Fibroblast of skin of left biceps (primary cell): ENCODE results near the gene STOML2.
"Not testable (repeated sequence)": the region's sequence is repeated elsewhere in the genome, so short reads cannot be mapped to it uniquely, and the experiment has no call there.

Experiments used
- DNase-seq, 2 experiments: peaks; one replicate each; pipeline ENCODE4 v3.0.0-alpha.2; 2013; ENCODE audit warnings: low read depth in 2 of 2

STOML2 gene, protein sequence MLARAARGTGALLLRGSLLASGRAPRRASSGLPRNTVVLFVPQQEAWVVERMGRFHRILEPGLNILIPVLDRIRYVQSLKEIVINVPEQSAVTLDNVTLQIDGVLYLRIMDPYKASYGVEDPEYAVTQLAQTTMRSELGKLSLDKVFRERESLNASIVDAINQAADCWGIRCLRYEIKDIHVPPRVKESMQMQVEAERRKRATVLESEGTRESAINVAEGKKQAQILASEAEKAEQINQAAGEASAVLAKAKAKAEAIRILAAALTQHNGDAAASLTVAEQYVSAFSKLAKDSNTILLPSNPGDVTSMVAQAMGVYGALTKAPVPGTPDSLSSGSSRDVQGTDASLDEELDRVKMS

DNA sequence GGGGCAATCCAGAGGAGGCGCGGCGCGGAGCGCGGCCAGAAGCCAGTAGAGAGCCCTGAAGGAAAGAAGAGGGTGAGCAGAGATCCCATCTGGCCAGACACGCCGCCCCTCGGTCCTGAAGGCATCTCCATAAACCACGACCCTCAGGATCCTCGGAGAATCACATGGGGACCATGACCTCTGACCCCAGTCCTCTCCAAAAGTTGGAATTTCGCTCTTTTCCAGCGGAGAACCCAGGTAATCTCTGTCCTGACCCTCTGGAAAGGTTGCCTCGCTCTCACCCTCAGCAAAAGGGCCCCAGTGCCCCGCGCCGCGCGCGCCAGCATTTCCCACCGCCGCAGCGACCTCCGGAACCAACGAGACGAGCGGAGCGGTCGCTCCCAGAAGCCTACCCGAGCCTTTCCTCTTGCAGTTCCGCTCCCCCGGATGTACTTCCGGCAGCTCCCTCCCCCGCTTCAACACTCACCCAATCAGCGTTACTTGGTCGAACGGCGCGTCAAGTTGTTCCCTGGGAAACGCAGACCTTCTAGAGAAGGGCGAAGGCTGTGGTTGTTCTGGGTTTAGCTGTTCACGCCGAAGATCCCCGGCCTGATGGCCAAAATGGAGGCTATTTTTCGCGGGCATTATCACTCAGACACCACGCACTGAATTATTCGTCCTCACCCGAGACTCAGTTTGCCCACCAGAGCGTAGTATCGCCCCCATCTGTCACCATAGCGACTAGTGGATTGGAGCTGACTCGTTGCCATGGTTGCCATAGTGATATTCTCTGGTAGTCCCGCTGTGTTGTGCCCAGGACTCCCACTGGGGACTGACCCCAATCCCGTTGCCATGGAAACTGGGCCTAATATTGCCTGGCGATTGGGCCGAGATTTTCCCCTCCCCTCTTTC, at the start of gene STOML2:
Gene STOML2 (minus strand): TSS at position 363 of the 891 bp plus-strand sequence. CDS start 37 bp downstream, at position 326.
- DNase-seq: peak; percentile 74 to 81

- not testable (repeated sequence) for DNase-seq
Observed at GRCh38 chr9:35147941-35148563, 45.1 kb upstream of the STOML2 start.

DNA sequence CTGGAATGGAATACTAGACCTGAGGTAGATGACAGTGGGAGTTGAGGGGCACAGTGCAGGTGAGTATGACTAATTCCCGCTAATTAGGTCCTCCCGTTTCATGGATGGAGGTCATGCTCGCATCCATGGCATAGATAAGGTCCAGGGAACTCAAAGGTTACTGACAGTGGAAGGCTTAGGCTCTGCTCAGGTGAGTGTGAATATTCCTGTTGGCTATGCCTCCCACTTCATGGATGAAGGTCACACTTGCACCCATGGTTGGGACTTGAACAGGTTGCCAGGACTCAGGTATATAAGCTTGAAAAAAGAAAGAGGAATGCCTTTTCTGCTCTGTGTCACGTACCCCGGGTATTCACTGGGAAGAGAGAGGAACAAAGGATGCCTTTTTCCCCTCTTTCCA, 39.1 kb upstream of the STOML2 start:
- DNase-seq: no peak

- no peak for DNase-seq
Observed at GRCh38 chr9:35140093-35140492, 37.2 kb upstream of the STOML2 start.

- DNase-seq: no peak
Observed at GRCh38 chr9:35136866-35137265, 33.9 kb upstream of the STOML2 start.

- DNase-seq: no peak
Observed at GRCh38 chr9:35135988-35136387, 33.1 kb upstream of the STOML2 start.

DNA sequence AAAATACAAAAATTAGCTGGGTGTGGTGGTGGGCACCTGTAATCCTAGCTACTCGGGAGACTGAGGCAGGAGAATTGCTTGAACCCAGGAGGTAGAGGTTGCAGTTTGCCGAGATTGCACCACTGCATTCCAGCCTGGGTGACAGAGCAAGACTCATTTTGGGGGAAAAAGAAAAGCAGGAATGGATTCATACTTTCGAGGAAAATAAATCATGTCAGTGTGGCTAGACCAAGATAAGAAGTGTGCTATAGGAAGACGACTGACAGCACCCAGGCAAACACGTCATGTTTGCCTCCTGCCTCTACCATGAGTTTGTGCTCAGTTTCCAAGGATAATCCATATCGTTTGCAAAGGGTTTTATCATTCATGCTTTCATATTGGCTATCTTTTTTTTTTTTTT, 32.0 kb upstream of the STOML2 start:
- DNase-seq: no peak

GRCh38 chr9:35116898-35117551, 14.1 kb upstream of the STOML2 start:
- DNase-seq: peak; percentile 84

GRCh38 chr9:35116539-35116897, 13.6 kb upstream of the STOML2 start:
- DNase-seq: no peak

DNA sequence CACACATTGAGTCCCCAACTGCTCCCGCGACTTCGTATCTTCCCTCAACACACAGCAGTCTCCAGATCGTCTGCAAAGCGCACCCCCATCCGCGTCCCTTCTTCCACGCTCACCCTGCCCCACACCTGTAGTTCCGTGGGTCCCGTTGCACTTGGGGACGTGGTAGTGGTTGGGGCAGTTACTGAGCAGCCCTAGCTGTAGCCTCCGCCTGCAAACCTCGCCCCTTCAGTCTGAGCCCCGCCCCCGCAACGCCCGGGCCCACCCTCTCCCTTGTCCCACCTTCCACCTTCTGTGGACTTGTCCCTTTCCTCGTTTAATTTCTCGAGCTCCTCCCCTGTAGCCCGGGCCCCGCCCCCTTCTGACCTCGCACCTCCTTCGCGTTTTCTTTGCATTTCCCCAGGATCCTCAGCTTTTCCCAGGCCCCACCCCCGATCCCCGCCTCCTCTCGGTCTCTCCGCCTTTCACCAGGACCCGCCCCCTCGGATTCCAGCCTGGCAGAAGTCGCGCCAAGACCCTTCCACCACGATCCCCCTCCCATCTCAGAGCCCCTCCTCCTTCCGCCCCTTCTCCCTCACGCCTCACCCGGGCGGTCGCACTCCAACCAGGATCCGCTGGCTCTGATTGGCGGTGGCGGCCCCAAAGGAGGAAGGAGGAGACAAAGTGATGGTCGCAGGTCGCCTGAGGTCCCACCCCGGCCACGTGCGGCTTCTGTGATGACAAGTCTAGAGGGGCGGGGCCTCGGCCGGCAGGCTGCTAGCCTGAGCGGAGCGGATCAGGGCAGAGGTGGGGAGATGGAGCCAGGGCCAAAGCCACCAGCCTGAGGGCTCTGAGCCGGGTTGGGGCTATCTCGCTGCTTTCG, 13.0 kb upstream of the STOML2 start, which contains the start of gene ATOSB:
Gene ATOSB (minus strand): TSS at position 183 of the 859 bp plus-strand sequence. CDS start 7,588 bp downstream, outside the sequence.
- DNase-seq: peak; percentile 91 to 93

- DNase-seq: no peak
Observed at GRCh38 chr9:35114840-35115628, 12.1 kb upstream of the STOML2 start.

DNA sequence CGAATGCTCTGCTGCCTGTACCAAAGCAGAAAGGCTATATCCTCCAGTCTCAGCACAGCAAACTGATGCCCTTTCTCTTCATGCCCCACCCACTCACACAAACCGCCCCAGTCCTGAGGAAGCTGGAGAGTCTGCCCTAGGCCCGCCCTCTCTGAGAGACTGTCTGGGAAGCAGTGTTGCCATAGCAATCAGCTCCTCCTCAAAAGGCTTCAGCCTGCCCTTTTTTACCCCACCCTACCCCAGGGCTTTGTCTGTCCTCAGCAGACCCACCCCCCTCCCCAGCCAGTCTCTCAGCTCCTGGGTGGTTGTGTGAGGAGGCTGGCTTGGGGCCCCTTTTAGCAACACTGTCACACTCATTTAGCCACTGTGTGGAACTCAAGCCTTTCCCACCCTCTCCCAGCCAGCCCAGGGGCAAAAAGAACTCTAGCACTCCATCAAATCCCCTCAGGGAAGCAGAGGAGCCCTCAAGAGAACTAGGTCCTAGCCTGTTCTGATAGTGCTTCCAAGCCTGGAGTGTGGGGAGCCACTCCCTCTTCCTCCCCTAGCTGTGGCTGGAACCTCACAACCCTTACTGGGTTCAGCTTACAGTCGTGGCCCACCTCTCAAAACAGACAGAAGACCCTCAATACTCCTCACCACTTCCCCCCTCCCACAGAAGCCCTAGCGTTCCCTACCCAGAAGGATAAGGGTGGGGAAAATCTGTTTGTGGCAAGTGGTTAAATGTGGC, 11.3 kb upstream of the STOML2 start:
- DNase-seq: peak; percentile 88

DNA sequence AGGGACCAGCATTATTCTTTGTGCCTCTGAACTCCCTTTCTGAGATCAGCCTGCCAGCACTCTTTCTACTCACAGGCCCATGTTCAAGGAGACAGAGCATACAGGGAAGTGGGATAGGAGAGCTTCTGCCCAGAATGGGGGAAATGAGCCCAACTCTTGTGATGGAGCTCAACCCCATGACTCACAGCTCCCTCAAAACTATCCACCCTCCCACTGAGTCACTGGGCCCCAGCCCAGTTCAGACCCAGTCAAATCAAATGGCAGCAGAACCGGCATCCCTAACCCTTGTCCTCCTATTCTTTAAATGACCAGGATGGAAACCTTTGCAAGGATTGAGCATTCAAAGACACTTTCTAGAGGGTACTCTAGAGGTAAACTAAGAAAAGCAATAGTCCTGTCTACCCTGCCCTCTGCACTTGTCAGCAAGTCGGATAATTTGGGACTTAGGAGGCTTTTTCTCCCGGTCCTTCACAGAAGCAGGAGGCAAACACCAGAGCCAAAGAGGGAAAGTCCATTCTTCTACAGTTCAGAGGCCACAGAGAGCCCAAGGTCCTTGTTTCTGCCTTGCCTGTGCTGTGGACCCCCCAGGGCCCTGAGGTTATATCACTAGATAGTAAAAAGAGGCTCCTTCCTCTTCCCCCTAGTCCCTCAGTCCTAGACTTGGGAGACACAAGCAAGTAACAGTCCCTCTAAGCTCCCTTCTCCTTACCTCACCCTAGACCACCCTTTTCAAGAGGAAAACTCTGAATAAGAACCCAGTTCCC, 9.5 kb upstream of the STOML2 start:
- DNase-seq: no peak

GRCh38 chr9:35111001-35111933, 8.3 kb upstream of the STOML2 start:
- DNase-seq: peak; percentile 96

DNA sequence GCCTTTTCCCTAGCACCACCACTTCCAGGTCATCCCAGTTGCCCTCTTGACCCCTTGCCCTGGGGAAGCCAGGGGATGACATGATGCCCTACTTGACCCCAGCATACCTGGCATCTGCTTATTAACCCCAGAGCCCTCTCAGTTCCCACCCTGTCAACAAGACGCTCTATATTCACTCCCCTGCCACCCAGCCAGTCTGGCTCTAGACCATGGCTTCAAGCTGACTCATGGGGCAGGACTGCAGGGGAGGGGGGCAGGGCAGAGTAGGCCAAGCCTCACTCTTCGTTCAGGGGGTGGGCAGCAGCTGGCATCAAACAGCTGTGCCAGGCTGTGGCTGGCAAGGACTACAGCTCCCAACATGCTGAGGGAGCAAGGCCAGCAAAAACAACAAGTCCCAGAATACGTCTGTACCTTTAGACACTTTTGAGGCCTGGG, 7.4 kb upstream of the STOML2 start:
- DNase-seq: no peak

- DNase-seq: no peak
Observed at GRCh38 chr9:35108946-35109575, 6.1 kb upstream of the STOML2 start.

DNA sequence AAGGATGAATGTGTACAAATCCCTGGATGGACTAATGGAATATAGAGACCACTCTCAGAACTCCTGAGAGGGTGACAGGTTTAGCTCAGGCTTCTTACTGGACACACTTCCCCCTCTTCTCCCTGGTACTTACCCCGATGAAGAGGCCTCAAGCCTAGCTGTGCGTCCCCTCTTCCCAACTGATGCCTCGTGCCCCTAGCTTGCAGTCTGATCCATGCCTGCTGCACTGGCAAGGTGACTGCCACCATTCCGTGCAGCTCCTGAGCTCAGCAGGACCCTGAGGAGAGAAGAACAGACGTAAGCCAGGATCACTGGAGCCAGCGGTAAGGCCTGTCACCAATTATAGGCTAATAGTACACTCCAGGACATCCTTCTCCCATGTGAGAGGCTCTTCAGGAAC, 5.5 kb upstream of the STOML2 start:
- DNase-seq: no peak
